Thyroid gland (tissue), 4 donors: ENCODE measurements around the gene SLC7A9.

Source experiments
- CTCF ChIP-seq, 6 experiments: fragments of 200-600 bp in 3 of 6; fragments of 450-650 bp in 3 of 6; sonication (generic) in 3 of 6; IDR thresholded peaks; one replicate each; pipeline ENCODE4 v1.5.1; 2016 to 2019; ENCODE audit warnings: antibody characterized with exemption in 6 of 6, mild to moderate bottlenecking in 2 of 6, inconsistent platforms in 1 of 6, moderate library complexity in 1 of 6
- POLR2A ChIP-seq, 2 donors: fragments of 450-650 bp; IDR thresholded peaks; one replicate each; pipeline ENCODE4 v1.6.1; 2017; ENCODE audit warnings: antibody characterized with exemption in 2 of 2, mild to moderate bottlenecking in 2 of 2, moderate library complexity in 1 of 2

- TF ChIP-seq CTCF (IDR thresholded peaks at IDR 0.05) (no peak), POLR2A (IDR thresholded peaks at IDR 0.05) (no peak)
Measured at GRCh38 chr19:32812036-32812435, 57.5 kb downstream of the SLC7A9 start.
